ENCODE data around the gene TFDP1.

DNA sequence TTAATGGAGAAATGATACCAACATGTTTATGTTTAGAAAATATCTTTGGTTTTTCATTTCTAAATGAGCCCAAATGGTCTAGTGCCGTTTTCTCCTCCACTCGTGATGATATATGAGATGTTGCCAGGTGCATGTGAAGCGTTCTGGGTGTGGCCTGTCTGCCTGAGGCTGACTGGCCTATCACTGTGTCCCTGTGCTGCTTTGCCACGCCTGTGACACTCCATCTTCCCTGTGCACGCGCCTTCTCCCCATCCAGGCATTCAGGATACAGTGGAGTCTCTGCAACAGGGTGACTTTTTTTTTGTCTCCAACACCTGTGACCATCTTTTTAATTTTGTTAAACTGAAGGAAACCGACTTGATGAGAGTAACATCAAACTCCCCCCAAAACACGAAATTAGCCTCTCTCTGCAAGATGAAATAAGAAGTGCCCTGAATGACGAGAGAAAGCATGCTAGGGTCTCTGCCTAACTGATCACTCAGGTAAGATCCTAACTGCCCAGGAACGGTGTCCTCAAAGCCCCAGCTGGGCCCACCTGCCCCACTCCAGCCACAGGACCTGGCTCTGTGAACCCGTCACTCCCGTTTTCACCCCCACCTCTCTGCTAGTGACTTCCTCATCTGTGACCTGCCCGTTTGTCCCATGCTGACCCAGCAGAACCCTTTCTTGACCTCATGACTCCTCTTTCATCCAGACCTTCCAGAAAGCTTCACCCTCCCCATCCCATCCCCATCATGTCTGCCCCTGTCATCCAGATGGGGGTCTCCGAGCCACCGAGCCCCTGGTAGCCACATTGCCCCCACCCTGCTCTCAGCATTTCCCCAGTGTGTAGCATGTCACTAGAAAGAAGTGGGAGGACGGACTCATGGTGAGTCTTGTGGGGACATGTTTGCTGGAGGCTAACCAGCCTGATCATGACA, 33.2 kb upstream of the TFDP1 start:
- no peak for TF ChIP-seq EZH2 (IDR thresholded peaks at IDR 0.05; ENCODE audit: insufficient read depth, poor library complexity, severe bottlenecking)
- no peak for TF ChIP-seq EZH2phosphoT487 (IDR thresholded peaks at IDR 0.05; ENCODE audit: insufficient read depth, low read depth)
